ENCODE measurements around the gene SHANK3. TPM values are rescaled to one million over a fixed set of nuclear protein-coding genes. Genes with fewer than 3 reads are reported as not detected.

Gene SHANK3
- total and polyA plus RNA-seq, 7 donors, result 4.2 to 16.3 (median 9.3) TPM

DNA sequence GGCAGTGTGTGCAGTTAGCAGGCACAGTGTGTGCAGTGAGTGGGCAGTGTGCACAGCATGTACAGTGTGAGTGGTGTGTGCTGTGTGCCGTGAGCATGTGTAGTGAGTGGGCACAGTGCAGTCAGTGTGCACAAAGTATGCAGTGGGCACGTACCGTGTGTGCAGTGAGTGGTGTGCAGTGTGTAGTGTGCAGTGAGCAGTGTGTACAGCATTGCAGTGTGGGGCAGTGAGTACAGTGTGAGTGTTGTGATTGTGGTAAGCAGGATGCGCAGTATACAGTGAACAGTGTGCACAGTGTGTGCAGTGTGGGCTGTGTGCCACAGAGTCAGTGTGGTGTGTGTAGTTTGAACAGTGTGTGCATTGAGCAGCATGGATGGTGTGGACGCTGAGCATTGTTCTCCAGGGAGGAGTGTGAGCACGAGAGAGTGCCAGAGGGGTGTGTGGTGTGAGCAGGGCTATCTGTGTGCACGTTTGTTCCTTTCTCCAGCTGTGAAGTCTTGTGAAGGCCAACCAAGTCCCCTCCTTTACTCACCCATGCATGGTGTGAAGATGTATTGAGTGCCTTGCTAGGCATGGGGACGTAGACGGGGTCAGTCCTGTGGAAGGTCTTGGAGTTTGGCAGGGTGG, 3.0 kb downstream of the SHANK3 start:
- H3K4me1 ChIP-seq, result no peaks in the 10 kb centered on the region
- ATAC-seq (no peak), DNase-seq (no peak)
- no peaks in the 10 kb centered on the region for H3K9me3 ChIP-seq
- intact Hi-C loops (cut with DNase I), result no loop called here
- peaks cover 0 to 46% (median 12%) of the 10 kb centered on the region in 3 donors for H3K27me3 ChIP-seq (ENCODE audit: insufficient read depth in 3 of 3, low read length in 2 of 3)
- H3K36me3 ChIP-seq (ENCODE audit: insufficient read depth in 1 of 2, low read depth in 1 of 2), result peaks cover 0 to 3% of the 10 kb centered on the region in 2 donors
- WGBS, 3 donors, result 54 to 59% (median 55%) methylated on average over 9 of the region's 9 CpGs
- H3K4me3 ChIP-seq, result peak overlapping the region; percentile 60
- H3K27ac ChIP-seq, result no peak overlapping the region
- no peak for TF ChIP-seq CTCF (IDR thresholded peaks at IDR 0.05)

DNA sequence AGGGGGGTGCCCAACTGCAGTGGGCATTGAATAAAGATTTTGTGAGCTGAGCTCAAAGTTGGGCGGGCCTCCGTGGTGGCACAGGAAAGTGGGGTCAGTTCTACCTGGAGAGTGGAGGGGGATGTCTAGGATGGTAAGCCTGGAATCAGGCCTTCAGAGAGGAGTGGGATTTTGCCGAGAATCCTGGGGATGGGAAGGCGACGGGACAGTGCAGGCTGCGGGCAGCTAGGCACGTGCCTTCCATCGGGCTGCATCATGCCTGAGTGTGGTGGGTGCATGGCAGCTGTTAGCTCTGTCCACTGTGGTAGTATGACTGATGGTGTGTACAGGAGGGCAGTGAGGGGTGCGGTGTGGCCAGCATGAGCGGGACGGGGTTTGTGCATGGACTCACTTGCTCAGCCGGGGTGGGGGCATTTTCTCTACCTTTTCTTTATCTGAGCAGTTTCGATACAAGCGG, 3.6 kb downstream of the SHANK3 start:
- intact Hi-C loops (cut with DNase I), result no loop called here
- Histone ChIP-seq H3K9me3 (no peaks in the 10 kb centered on the region), H3K4me3 (peak overlapping the region; percentile 60), H3K27ac (no peak overlapping the region), H3K4me1 (no peaks in the 10 kb centered on the region), H3K27me3 (ENCODE audit: insufficient read depth in 3 of 3, low read length in 2 of 3) (peaks cover 0 to 42% (median 12%) of the 10 kb centered on the region in 3 donors), H3K36me3 (ENCODE audit: insufficient read depth in 1 of 2, low read depth in 1 of 2) (peaks cover 0 to 3% of the 10 kb centered on the region in 2 donors)
- WGBS, 3 donors, result 63 to 69% (median 63%) methylated on average over 14 of the region's 14 CpGs
- no peak for TF ChIP-seq CTCF (IDR thresholded peaks at IDR 0.05)
- ATAC-seq (no peak), DNase-seq (no peak)

- peaks cover 0 to 3% of the 10 kb centered on the region in 2 donors for H3K36me3 ChIP-seq (ENCODE audit: insufficient read depth in 1 of 2, low read depth in 1 of 2)
- H3K27ac ChIP-seq, result no peak overlapping the region
- no peak for ATAC-seq
- 60 to 66% (median 62%) methylated on average over 10 of the region's 10 CpGs for whole genome bisulfite sequencing, 3 donors
- peaks cover 0 to 36% (median 9%) of the 10 kb centered on the region in 3 donors for H3K27me3 ChIP-seq (ENCODE audit: insufficient read depth in 3 of 3, low read length in 2 of 3)
- intact Hi-C loops (cut with DNase I), result no loop called here
- TF ChIP-seq CTCF (IDR thresholded peaks at IDR 0.05), result no peak
- DNase-seq, result no peak
- peak overlapping the region; percentile 60 for H3K4me3 ChIP-seq
- no peaks in the 10 kb centered on the region for H3K9me3 ChIP-seq
- H3K4me1 ChIP-seq, result no peaks in the 10 kb centered on the region
Measured at GRCh38 chr22:50676661-50677492, 4.3 kb downstream of the SHANK3 start.

DNA sequence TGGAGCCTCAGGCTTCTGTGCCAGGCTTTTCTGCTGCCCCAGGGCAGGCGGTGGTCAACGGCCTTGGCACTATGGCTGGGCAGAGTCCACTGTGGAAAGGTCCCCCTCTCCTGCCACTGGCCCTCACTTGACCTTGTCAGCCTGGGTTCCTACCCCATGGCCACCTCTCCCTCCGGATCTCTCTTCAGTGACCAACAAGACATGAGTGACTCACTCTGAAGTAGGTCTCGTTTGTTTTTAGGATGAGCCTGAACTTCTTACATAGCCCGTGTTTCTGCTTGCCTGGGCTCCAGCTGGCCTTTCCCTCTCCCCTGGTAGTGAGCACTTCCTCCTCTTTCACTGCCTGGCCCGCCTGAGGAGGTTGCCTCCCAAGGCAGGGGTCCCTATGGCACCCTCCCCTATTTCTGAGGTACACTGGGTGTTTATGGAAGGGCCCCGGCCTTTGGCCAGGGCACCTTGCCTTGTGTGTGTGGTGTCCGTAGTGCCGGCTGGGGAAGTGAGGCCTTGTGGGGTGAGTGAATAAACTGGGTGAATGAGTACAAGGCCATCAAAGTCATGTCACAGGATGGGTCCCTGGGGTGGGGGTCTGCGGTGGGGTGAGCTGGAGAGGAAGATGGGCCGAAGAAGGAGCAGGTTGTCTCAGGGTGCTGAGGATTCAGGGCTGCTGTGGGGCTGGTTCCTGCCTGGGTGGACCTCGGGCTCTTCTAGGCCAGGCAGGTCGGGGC, 5.0 kb downstream of the SHANK3 start:
- Histone ChIP-seq H3K36me3 (ENCODE audit: insufficient read depth in 1 of 2, low read depth in 1 of 2) (peaks cover 0 to 3% of the 10 kb centered on the region in 2 donors), H3K27ac (no peak overlapping the region), H3K4me1 (no peaks in the 10 kb centered on the region), H3K27me3 (ENCODE audit: insufficient read depth in 3 of 3, low read length in 2 of 3) (peaks cover 0 to 33% (median 7%) of the 10 kb centered on the region in 3 donors), H3K9me3 (no peaks in the 10 kb centered on the region), H3K4me3 (peak overlapping the region; percentile 60)
- WGBS, 3 donors, result 77 to 80% (median 78%) methylated on average over 13 of the region's 13 CpGs
- ATAC-seq, result no peak
- no peak for TF ChIP-seq CTCF (IDR thresholded peaks at IDR 0.05)
- intact Hi-C loops (cut with DNase I), result no loop called here
- no peak for DNase-seq

Data from psoas muscle (tissue), 8 donors.